ENCODE data around the gene ZBTB7C.

ZBTB7C gene

GRCh38 chr18:48134609-48135008 lies 274.6 kb downstream of the ZBTB7C start:
- no peaks in the 10 kb centered on the region for H3F3A ChIP-seq (ENCODE audit: low read depth)
- H3K4me3 ChIP-seq (ENCODE audit: low read length, poor library complexity, severe bottlenecking), result no peak overlapping the region
- H3K9ac ChIP-seq (ENCODE audit: low read depth, low read length, poor library complexity, severe bottlenecking), result no peak overlapping the region
- H3K4me2 ChIP-seq (ENCODE audit: low read depth, low read length, poor library complexity, severe bottlenecking), result no peak overlapping the region
- H3K79me2 ChIP-seq (ENCODE audit: insufficient read depth, low read length), result no peaks in the 10 kb centered on the region
- no peaks in the 10 kb centered on the region for H3K9me2 ChIP-seq (replicated peaks; ENCODE audit: low read depth, low read length)
- no peaks in the 10 kb centered on the region for H3K36me3 ChIP-seq (ENCODE audit: insufficient read depth, low read length)
- TF ChIP-seq EZH2phosphoT487 (IDR thresholded peaks at IDR 0.05; ENCODE audit: borderline replicate concordance), result no peak
- TF ChIP-seq, protein P1, sequence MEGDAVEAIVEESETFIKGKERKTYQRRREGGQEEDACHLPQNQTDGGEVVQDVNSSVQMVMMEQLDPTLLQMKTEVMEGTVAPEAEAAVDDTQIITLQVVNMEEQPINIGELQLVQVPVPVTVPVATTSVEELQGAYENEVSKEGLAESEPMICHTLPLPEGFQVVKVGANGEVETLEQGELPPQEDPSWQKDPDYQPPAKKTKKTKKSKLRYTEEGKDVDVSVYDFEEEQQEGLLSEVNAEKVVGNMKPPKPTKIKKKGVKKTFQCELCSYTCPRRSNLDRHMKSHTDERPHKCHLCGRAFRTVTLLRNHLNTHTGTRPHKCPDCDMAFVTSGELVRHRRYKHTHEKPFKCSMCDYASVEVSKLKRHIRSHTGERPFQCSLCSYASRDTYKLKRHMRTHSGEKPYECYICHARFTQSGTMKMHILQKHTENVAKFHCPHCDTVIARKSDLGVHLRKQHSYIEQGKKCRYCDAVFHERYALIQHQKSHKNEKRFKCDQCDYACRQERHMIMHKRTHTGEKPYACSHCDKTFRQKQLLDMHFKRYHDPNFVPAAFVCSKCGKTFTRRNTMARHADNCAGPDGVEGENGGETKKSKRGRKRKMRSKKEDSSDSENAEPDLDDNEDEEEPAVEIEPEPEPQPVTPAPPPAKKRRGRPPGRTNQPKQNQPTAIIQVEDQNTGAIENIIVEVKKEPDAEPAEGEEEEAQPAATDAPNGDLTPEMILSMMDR (conservative IDR thresholded peaks at IDR 0.05; ENCODE audit: low read length), result no peak
- H3K4me1 ChIP-seq (ENCODE audit: insufficient read depth, low read length, poor library complexity, severe bottlenecking), result peaks cover 14% of the 10 kb centered on the region
- no peaks in the 10 kb centered on the region for H3K27me3 ChIP-seq (ENCODE audit: insufficient read depth, low read length, poor library complexity, severe bottlenecking)
- no peak overlapping the region for H2AFZ ChIP-seq (ENCODE audit: low read length)
- no peaks in the 10 kb centered on the region for H4K20me1 ChIP-seq (ENCODE audit: insufficient read depth, low read length, poor library complexity, severe bottlenecking)
- no peaks in the 10 kb centered on the region for H3K9me3 ChIP-seq (ENCODE audit: insufficient read depth, low read depth, low read length)

- Histone ChIP-seq H3K9me2 (replicated peaks; ENCODE audit: low read depth, low read length) (no peaks in the 10 kb centered on the region), H2AFZ (ENCODE audit: low read length) (no peak overlapping the region), H3K4me2 (ENCODE audit: low read depth, low read length, poor library complexity, severe bottlenecking) (no peak overlapping the region), H3K4me1 (ENCODE audit: insufficient read depth, low read length, poor library complexity, severe bottlenecking) (peaks cover 14% of the 10 kb centered on the region), H3K27me3 (ENCODE audit: insufficient read depth, low read length, poor library complexity, severe bottlenecking) (no peaks in the 10 kb centered on the region), H3K9ac (ENCODE audit: low read depth, low read length, poor library complexity, severe bottlenecking) (no peak overlapping the region), H3K79me2 (ENCODE audit: insufficient read depth, low read length) (no peaks in the 10 kb centered on the region), H4K20me1 (ENCODE audit: insufficient read depth, low read length, poor library complexity, severe bottlenecking) (no peaks in the 10 kb centered on the region), H3K36me3 (ENCODE audit: insufficient read depth, low read length) (no peaks in the 10 kb centered on the region), H3K9me3 (ENCODE audit: insufficient read depth, low read depth, low read length) (no peaks in the 10 kb centered on the region), H3K4me3 (ENCODE audit: low read length, poor library complexity, severe bottlenecking) (no peak overlapping the region), H3F3A (ENCODE audit: low read depth) (no peaks in the 10 kb centered on the region)
- TF ChIP-seq, protein P1 (conservative IDR thresholded peaks at IDR 0.05; ENCODE audit: low read length), result no peak
- TF ChIP-seq EZH2phosphoT487 (IDR thresholded peaks at IDR 0.05; ENCODE audit: borderline replicate concordance), result no peak
These were observed 275.4 kb downstream of the ZBTB7C start for GRCh38 chr18:48133671-48134251.

DNA sequence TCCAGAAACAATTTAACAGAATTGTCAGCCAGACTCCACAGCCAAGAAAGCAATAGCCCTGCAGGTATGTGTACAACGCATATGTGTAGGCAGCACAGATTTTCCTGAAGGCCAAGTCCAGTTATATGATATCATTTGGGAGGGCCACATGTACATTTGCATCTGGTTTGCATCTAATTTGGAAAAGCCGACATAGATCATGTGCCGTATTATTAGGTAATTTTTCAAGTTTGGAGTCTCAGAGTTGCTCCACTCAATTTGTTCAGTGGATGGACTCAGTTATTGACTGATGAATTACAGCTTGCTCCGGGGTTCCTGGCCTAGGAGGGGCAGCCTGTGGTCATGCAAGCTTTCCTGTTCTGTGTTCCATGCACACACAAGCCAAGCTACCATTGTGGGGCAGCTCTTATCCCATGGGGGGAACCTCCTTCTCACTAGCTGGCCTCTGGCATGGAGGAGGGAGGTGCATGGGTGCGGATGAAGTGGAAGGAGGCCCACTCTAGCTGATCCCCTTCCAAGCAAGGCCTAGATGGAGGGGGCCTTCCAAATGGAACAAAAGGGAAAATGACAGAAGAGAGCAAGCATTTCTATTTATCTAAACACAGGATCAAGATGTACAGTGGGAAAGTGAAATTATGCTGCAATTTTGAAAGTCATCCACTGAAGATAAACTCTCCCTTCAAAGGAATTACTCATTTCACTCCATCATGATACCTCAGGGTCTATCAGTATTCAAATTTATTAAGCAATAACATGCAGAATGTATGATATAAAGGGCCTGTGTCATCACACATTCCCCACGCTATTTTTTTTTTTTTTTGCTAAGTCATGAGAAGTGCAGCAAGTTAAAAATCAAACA lies 276.2 kb downstream of the ZBTB7C start:
- H3K9me2 ChIP-seq (replicated peaks; ENCODE audit: low read depth, low read length), result no peaks in the 10 kb centered on the region
- no peak for TF ChIP-seq EZH2phosphoT487 (IDR thresholded peaks at IDR 0.05; ENCODE audit: borderline replicate concordance)
- TF ChIP-seq, protein P1 (conservative IDR thresholded peaks at IDR 0.05; ENCODE audit: low read length), result no peak
- H3K4me1 ChIP-seq (ENCODE audit: insufficient read depth, low read length, poor library complexity, severe bottlenecking), result peaks cover 10% of the 10 kb centered on the region
- H3K4me2 ChIP-seq (ENCODE audit: low read depth, low read length, poor library complexity, severe bottlenecking), result no peak overlapping the region
- H3K79me2 ChIP-seq (ENCODE audit: insufficient read depth, low read length), result no peaks in the 10 kb centered on the region
- H4K20me1 ChIP-seq (ENCODE audit: insufficient read depth, low read length, poor library complexity, severe bottlenecking), result no peaks in the 10 kb centered on the region
- H3F3A ChIP-seq (ENCODE audit: low read depth), result no peaks in the 10 kb centered on the region
- no peaks in the 10 kb centered on the region for H3K27me3 ChIP-seq (ENCODE audit: insufficient read depth, low read length, poor library complexity, severe bottlenecking)
- H3K36me3 ChIP-seq (ENCODE audit: insufficient read depth, low read length), result no peaks in the 10 kb centered on the region
- no peak overlapping the region for H3K4me3 ChIP-seq (ENCODE audit: low read length, poor library complexity, severe bottlenecking)
- no peaks in the 10 kb centered on the region for H3K9me3 ChIP-seq (ENCODE audit: insufficient read depth, low read depth, low read length)
- no peak overlapping the region for H2AFZ ChIP-seq (ENCODE audit: low read length)
- no peak overlapping the region for H3K9ac ChIP-seq (ENCODE audit: low read depth, low read length, poor library complexity, severe bottlenecking)

Data from Loucy (cell line).